ENCODE measurements around the gene EEF2.

The EEF2 gene

GRCh38 chr19:4029247-4029614 lies 44.0 kb upstream of the EEF2 start:
- TF ChIP-seq CTCF (IDR thresholded peaks at IDR 0.05) = no peak

GRCh38 chr19:4028334-4029246 lies 43.3 kb upstream of the EEF2 start:
- no peak for TF ChIP-seq CTCF (IDR thresholded peaks at IDR 0.05)

GRCh38 chr19:4027146-4027545 lies 41.9 kb upstream of the EEF2 start:
- TF ChIP-seq CTCF (IDR thresholded peaks at IDR 0.05) = no peak

GRCh38 chr19:4025317-4025716 lies 40.1 kb upstream of the EEF2 start:
- no peak for TF ChIP-seq CTCF (IDR thresholded peaks at IDR 0.05)

- TF ChIP-seq CTCF (IDR thresholded peaks at IDR 0.05) = no peak
Measured at GRCh38 chr19:4023600-4024398, 38.5 kb upstream of the EEF2 start.

GRCh38 chr19:4019578-4019977 lies 34.3 kb upstream of the EEF2 start:
- TF ChIP-seq CTCF (IDR thresholded peaks at IDR 0.05) = no peak

- TF ChIP-seq CTCF (IDR thresholded peaks at IDR 0.05) = no peak
Measured at GRCh38 chr19:4018775-4019504, 33.7 kb upstream of the EEF2 start.
